ENCODE measurements around the gene SCML1. TPM values are rescaled to one million over a fixed set of nuclear protein-coding genes. Genes with fewer than 3 reads are reported as not detected.

SCML1 gene
- total and polyA plus RNA-seq, 7 donors, result 2.4 to 15.3 (median 10.7) TPM

GRCh38 chrX:17707731-17708130, 29.6 kb upstream of the SCML1 start:
- H3K27ac ChIP-seq, result no peak overlapping the region
- H3K27me3 ChIP-seq, result no peaks in the 10 kb centered on the region
- H3K4me1 ChIP-seq, result no peaks in the 10 kb centered on the region
- no peak overlapping the region for H3K4me3 ChIP-seq
- intact Hi-C loops (cut with DNase I), result no loop called here
- TF ChIP-seq CTCF (IDR thresholded peaks at IDR 0.05) (no peak), POLR2AphosphoS5 (IDR thresholded peaks at IDR 0.05) (no peak), EP300 (IDR thresholded peaks at IDR 0.05) (no peak), POLR2A (IDR thresholded peaks at IDR 0.05) (no peak)
- WGBS, 2 donors, result 98% methylated on average over 3 of the region's 3 CpGs
- no peaks in the 10 kb centered on the region for H3K36me3 ChIP-seq
- no peaks in the 10 kb centered on the region for H3K9me3 ChIP-seq
- DNase-seq, result no peak

GRCh38 chrX:17710871-17711301, 26.4 kb upstream of the SCML1 start:
- intact Hi-C loops (cut with DNase I), result no loop called here
- TF ChIP-seq POLR2AphosphoS5 (IDR thresholded peaks at IDR 0.05) (no peak), EP300 (IDR thresholded peaks at IDR 0.05) (no peak), CTCF (IDR thresholded peaks at IDR 0.05) (no peak), POLR2A (IDR thresholded peaks at IDR 0.05) (no peak)
- WGBS, 2 donors, result 74 to 85% methylated on average over 1 of the region's 1 CpG

GRCh38 chrX:17713288-17713687, 24.0 kb upstream of the SCML1 start:
- intact Hi-C loops (cut with DNase I), result no loop called here
- H3K36me3 ChIP-seq, result no peaks in the 10 kb centered on the region
- no peaks in the 10 kb centered on the region for H3K9me3 ChIP-seq
- H3K27me3 ChIP-seq, result no peaks in the 10 kb centered on the region
- no peak for TF ChIP-seq EP300 (IDR thresholded peaks at IDR 0.05)
- H3K27ac ChIP-seq, result no peak overlapping the region
- H3K4me1 ChIP-seq, result no peaks in the 10 kb centered on the region
- no peak for DNase-seq
- H3K4me3 ChIP-seq, result no peak overlapping the region
- 61 to 83% methylated on average over 2 of the region's 2 CpGs for WGBS, 2 donors

More at GRCh38 chrX:17710871-17711301, 26.4 kb upstream of the SCML1 start:
- Histone ChIP-seq H3K4me1 (no peaks in the 10 kb centered on the region), H3K36me3 (no peaks in the 10 kb centered on the region), H3K27me3 (no peaks in the 10 kb centered on the region), H3K27ac (no peak overlapping the region), H3K9me3 (no peaks in the 10 kb centered on the region), H3K4me3 (no peak overlapping the region)
- no peak for DNase-seq

- TF ChIP-seq EP300 (IDR thresholded peaks at IDR 0.05) (no peak), POLR2A (IDR thresholded peaks at IDR 0.05) (no peak), CTCF (IDR thresholded peaks at IDR 0.05) (no peak), POLR2AphosphoS5 (IDR thresholded peaks at IDR 0.05) (no peak)
- intact Hi-C loops (cut with DNase I), result no loop called here
- no peaks in the 10 kb centered on the region for H3K4me1 ChIP-seq
Measured at GRCh38 chrX:17718649-17719165, 18.6 kb upstream of the SCML1 start.

GRCh38 chrX:17719711-17720110, 17.6 kb upstream of the SCML1 start:
- Histone ChIP-seq H3K4me3 (no peak overlapping the region), H3K27me3 (no peaks in the 10 kb centered on the region), H3K27ac (no peak overlapping the region), H3K36me3 (peaks cover 0 to 3% (median 0%) of the 10 kb centered on the region in 4 donors), H3K9me3 (no peaks in the 10 kb centered on the region), H3K4me1 (no peaks in the 10 kb centered on the region)
- WGBS, 2 donors, result 84 to 89% methylated on average over 6 of the region's 6 CpGs
- intact Hi-C loops (cut with DNase I), result no loop called here
- DNase-seq, result no peak
- TF ChIP-seq CTCF (IDR thresholded peaks at IDR 0.05), result no peak

More at GRCh38 chrX:17718649-17719165, 18.6 kb upstream of the SCML1 start:
- Histone ChIP-seq H3K27me3 (no peaks in the 10 kb centered on the region), H3K27ac (no peak overlapping the region), H3K9me3 (no peaks in the 10 kb centered on the region), H3K36me3 (peaks cover 0 to 3% (median 0%) of the 10 kb centered on the region in 4 donors), H3K4me3 (no peak overlapping the region)
- no peak for DNase-seq

Measured in sigmoid colon (tissue), 7 donors.